ENCODE measurements around the gene REV1. TPM values are rescaled to one million over a fixed set of nuclear protein-coding genes. Genes with fewer than 3 reads are reported as not detected.

REV1 gene
- total RNA-seq = 13.1 and 18.8 TPM in 2 replicates

GRCh38 chr2:99489761-99490622, at the start of gene REV1:
REV1 (minus strand) TSS chr2:99490017; CDS start chr2:99464975, 25,042 bp downstream.

Other genes starting within 250 kb of the REV1 start
- gene LYG2, start 234.4 kb downstream of the REV1 start, total RNA-seq = not detected in 2 replicates
- gene LYG1, start 188.8 kb downstream of the REV1 start, total RNA-seq = 1.3 TPM in 1 of 2 replicates, not detected in the other
- 31.1 and 56.2 TPM in 2 replicates for gene TXNDC9, start 153.7 kb downstream of the REV1 start, total RNA-seq
- 18.9 and 23.9 TPM in 2 replicates for gene EIF5B, start 152.6 kb downstream of the REV1 start, total RNA-seq